GM12892 (cell line): ENCODE results near the gene MTMR2.
"Not testable (repeated sequence)": the region's sequence is repeated elsewhere in the genome, so short reads cannot be mapped to it uniquely, and the experiment has no call there.

Source experiments
- DNase-seq: peaks from one replicate; pipeline ENCODE4 v3.0.0; 2011; ENCODE audit not compliant: insufficient read length
- FAIRE-seq: peaks from 2 replicates; lab custom pipeline; 2011; peaks lifted over from hg19 to GRCh38; lab: Jason Lieb, UNC
- POLR2A ChIP-seq: IDR thresholded peaks from 2 replicates; pipeline ENCODE4 v1.6.1; 2011; ENCODE audit warnings: low read depth, low read length, control low read depth
- POLR2AphosphoS5 ChIP-seq: IDR thresholded peaks from 2 replicates; pipeline ENCODE4 v1.6.1; 2011; ENCODE audit warnings: low read depth, low read length, control low read depth
- TAF1 ChIP-seq: IDR thresholded peaks from 2 replicates; pipeline ENCODE4 v1.6.1; 2011; ENCODE audit warnings: low read depth, mild to moderate bottlenecking, control low read depth, low read length, borderline replicate concordance

Gene MTMR2

GRCh38 chr11:95867105-95867504 is 56.8 kb downstream of the MTMR2 start:
- FAIRE-seq (no peak), DNase-seq (no peak)
- TF ChIP-seq POLR2AphosphoS5 (no peak), TAF1 (no peak), POLR2A (no peak)

- TF ChIP-seq POLR2AphosphoS5 (no peak), TAF1 (no peak), POLR2A (no peak)
- FAIRE-seq (no peak), DNase-seq (no peak)
Measured at GRCh38 chr11:95863486-95864140, 60.3 kb downstream of the MTMR2 start.

GRCh38 chr11:95860024-95860423 is 63.9 kb downstream of the MTMR2 start:
- not testable (repeated sequence) for FAIRE-seq, DNase-seq

GRCh38 chr11:95854362-95854761 is 69.5 kb downstream of the MTMR2 start:
- DNase-seq, FAIRE-seq: not testable (repeated sequence)

- TF ChIP-seq POLR2AphosphoS5, result no peak
- no peak for TF ChIP-seq POLR2A
- no peak for TF ChIP-seq TAF1
- DNase-seq (no peak), FAIRE-seq (no peak)
Measured at GRCh38 chr11:95853862-95854261, 70.0 kb downstream of the MTMR2 start.

- FAIRE-seq, result no peak
- TF ChIP-seq TAF1 (no peak), POLR2A (no peak), POLR2AphosphoS5 (no peak)
- no peak for DNase-seq
Measured at GRCh38 chr11:95853138-95853537, 70.8 kb downstream of the MTMR2 start.

GRCh38 chr11:95850137-95850536 is 73.8 kb downstream of the MTMR2 start:
- TF ChIP-seq POLR2A (no peak), TAF1 (no peak), POLR2AphosphoS5 (no peak)
- DNase-seq (no peak), FAIRE-seq (no peak)

GRCh38 chr11:95849087-95849825 is 74.7 kb downstream of the MTMR2 start:
- FAIRE-seq, result peak; percentile 88
- TF ChIP-seq POLR2AphosphoS5 (no peak), POLR2A (no peak), TAF1 (no peak)
- DNase-seq, result no peak

- TF ChIP-seq TAF1 (no peak), POLR2AphosphoS5 (no peak), POLR2A (no peak)
- DNase-seq (no peak), FAIRE-seq (no peak)
Measured at GRCh38 chr11:95845167-95845566, 78.7 kb downstream of the MTMR2 start.

- DNase-seq (no peak), FAIRE-seq (peak; percentile 90)
- no peak for TF ChIP-seq POLR2AphosphoS5
- no peak for TF ChIP-seq TAF1
- no peak for TF ChIP-seq POLR2A
Measured at GRCh38 chr11:95835768-95836488, 88.0 kb downstream of the MTMR2 start.

- no peak for FAIRE-seq
- no peak for TF ChIP-seq POLR2AphosphoS5
- TF ChIP-seq TAF1, result no peak
- TF ChIP-seq POLR2A, result no peak
Measured at GRCh38 chr11:95835351-95835750, 88.6 kb downstream of the MTMR2 start.

GRCh38 chr11:95833378-95833777 is 90.5 kb downstream of the MTMR2 start:
- TF ChIP-seq TAF1, result no peak
- TF ChIP-seq POLR2A, result no peak
- no peak for TF ChIP-seq POLR2AphosphoS5
- FAIRE-seq (no peak), DNase-seq (no peak)

More at GRCh38 chr11:95835351-95835750, 88.6 kb downstream of the MTMR2 start:
- no peak for DNase-seq
